ENCODE measurements around the gene EGFL6.

DNA sequence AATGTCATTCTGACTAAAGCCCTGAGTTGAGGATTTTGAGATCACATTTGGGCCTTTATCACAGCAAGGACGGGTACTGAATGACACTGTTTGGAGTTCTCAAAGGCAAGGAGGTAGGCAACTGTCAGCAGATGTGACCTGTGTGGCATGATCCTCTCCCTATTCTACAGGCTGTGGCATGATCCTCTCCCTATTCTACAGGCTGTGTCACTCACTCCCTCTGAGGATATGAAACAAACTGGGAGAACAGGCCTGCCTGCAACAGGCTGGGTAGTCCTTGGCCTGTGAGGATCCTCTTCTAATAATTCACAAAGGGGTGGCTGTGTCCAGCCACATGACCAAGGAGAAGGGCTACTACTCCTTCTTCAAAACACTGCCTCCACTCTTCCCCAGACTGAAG is 68.6 kb downstream of the EGFL6 start:
- TF ChIP-seq, protein P1, sequence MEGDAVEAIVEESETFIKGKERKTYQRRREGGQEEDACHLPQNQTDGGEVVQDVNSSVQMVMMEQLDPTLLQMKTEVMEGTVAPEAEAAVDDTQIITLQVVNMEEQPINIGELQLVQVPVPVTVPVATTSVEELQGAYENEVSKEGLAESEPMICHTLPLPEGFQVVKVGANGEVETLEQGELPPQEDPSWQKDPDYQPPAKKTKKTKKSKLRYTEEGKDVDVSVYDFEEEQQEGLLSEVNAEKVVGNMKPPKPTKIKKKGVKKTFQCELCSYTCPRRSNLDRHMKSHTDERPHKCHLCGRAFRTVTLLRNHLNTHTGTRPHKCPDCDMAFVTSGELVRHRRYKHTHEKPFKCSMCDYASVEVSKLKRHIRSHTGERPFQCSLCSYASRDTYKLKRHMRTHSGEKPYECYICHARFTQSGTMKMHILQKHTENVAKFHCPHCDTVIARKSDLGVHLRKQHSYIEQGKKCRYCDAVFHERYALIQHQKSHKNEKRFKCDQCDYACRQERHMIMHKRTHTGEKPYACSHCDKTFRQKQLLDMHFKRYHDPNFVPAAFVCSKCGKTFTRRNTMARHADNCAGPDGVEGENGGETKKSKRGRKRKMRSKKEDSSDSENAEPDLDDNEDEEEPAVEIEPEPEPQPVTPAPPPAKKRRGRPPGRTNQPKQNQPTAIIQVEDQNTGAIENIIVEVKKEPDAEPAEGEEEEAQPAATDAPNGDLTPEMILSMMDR (conservative IDR thresholded peaks at IDR 0.05; ENCODE audit: low read depth, low read length) = no peak
- no peak for TF ChIP-seq MXI1 (IDR thresholded peaks at IDR 0.05; ENCODE audit: borderline replicate concordance, low read depth, low read length)

All from IMR-90 (cell line).